ENCODE measurements around the gene CITED2.

GRCh38 chr6:139418481-139419132 is 44.2 kb upstream of the CITED2 start:
- no peak for TF ChIP-seq EZH2 (IDR thresholded peaks at IDR 0.05)
- TF ChIP-seq, protein P1, sequence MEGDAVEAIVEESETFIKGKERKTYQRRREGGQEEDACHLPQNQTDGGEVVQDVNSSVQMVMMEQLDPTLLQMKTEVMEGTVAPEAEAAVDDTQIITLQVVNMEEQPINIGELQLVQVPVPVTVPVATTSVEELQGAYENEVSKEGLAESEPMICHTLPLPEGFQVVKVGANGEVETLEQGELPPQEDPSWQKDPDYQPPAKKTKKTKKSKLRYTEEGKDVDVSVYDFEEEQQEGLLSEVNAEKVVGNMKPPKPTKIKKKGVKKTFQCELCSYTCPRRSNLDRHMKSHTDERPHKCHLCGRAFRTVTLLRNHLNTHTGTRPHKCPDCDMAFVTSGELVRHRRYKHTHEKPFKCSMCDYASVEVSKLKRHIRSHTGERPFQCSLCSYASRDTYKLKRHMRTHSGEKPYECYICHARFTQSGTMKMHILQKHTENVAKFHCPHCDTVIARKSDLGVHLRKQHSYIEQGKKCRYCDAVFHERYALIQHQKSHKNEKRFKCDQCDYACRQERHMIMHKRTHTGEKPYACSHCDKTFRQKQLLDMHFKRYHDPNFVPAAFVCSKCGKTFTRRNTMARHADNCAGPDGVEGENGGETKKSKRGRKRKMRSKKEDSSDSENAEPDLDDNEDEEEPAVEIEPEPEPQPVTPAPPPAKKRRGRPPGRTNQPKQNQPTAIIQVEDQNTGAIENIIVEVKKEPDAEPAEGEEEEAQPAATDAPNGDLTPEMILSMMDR (IDR thresholded peaks at IDR 0.05), result no peak

All from neural progenitor cell (in vitro differentiated cells).